HG02678 (cell line): Measurements from ENCODE around the gene ARID3A.

Experiments
- ATAC-seq: cut with Tn5 transposase; IDR thresholded peaks from one replicate; pipeline ENCODE4 v1.9.1; 2021; ENCODE audit warnings: mild to moderate bottlenecking, moderate library complexity; ENCODE audit not compliant: unreplicated experiment

ARID3A gene

GRCh38 chr19:911197-912033 is 14.4 kb upstream of the ARID3A start:
- ATAC-seq, result no peak

GRCh38 chr19:912181-913079 is 13.4 kb upstream of the ARID3A start:
- ATAC-seq, result no peak

- ATAC-seq, result peak; percentile 56
These were observed 12.6 kb upstream of the ARID3A start, which contains the start of gene R3HDM4 for GRCh38 chr19:913080-913748. Gene R3HDM4 (minus strand): TSS chr19:913219. CDS start chr19:913157, 62 bp downstream.

GRCh38 chr19:916645-917322 is 9.1 kb upstream of the ARID3A start:
- no peak for ATAC-seq

- ATAC-seq, result no peak
These were observed 8.3 kb upstream of the ARID3A start, which contains the start of gene KISS1R for GRCh38 chr19:917323-918151. Gene KISS1R (plus strand): TSS chr19:917333. CDS start chr19:917503, 170 bp downstream.

GRCh38 chr19:918152-918437 is 7.7 kb upstream of the ARID3A start:
- no peak for ATAC-seq

GRCh38 chr19:918481-919198 is 7.2 kb upstream of the ARID3A start:
- ATAC-seq, result no peak

GRCh38 chr19:919199-920050 is 6.4 kb upstream of the ARID3A start:
- ATAC-seq, result no peak

- ATAC-seq, result no peak
These were observed 5.6 kb upstream of the ARID3A start for GRCh38 chr19:920051-920864.

GRCh38 chr19:924553-925086 is 1.2 kb upstream of the ARID3A start:
- ATAC-seq, result no peak

- peak; percentile 34 for ATAC-seq
These were observed 729 bp upstream of the ARID3A start for GRCh38 chr19:925087-925525.

- ATAC-seq, result no peak
These were observed 421 bp downstream of the ARID3A start for GRCh38 chr19:926323-926588.

GRCh38 chr19:926589-927350 is 935 bp downstream of the ARID3A start:
- no peak for ATAC-seq

GRCh38 chr19:927351-927779 is 1.5 kb downstream of the ARID3A start:
- no peak for ATAC-seq

- no peak for ATAC-seq
These were observed 2.1 kb downstream of the ARID3A start for GRCh38 chr19:927780-928401.
